Astrocyte (in vitro differentiated cells and primary cell): ENCODE results near the gene CD177.
"Not testable (repeated sequence)": the region's sequence is repeated elsewhere in the genome, so short reads cannot be mapped to it uniquely, and the experiment has no call there.

Experiments used
- CTCF ChIP-seq: IDR thresholded peaks from 2 replicates; pipeline ENCODE4 v1.5.1; 2011; ENCODE audit warnings: low read depth, mild to moderate bottlenecking, inconsistent platforms, low read length, moderate library complexity; ENCODE audit not compliant: insufficient read depth
- EZH2 ChIP-seq: IDR thresholded peaks from 2 replicates; pipeline ENCODE4 v1.6.1; 2012; ENCODE audit warnings: mild to moderate bottlenecking, low read length, inconsistent platforms; ENCODE audit not compliant: insufficient read depth

GRCh38 chr19:43342104-43342503 is 11.4 kb upstream of the CD177 start:
- not testable (repeated sequence) for TF ChIP-seq CTCF, EZH2
